GM12865 (cell line): Measurements from ENCODE around the gene CRY1.
"Not testable (repeated sequence)": the region's sequence is repeated elsewhere in the genome, so short reads cannot be mapped to it uniquely, and the experiment has no call there.

ENCODE experiments used
- DNase-seq: peaks from one replicate; pipeline ENCODE4 v3.0.0; 2010; ENCODE audit warnings: low read depth
- H3K4me3 ChIP-seq: 2 replicates; pipeline ENCODE4 v1.5.1; 2011; ENCODE audit warnings: mild to moderate bottlenecking, low read depth, low read length, control low read depth
- TF ChIP-seq, protein P1 (sequence below): IDR thresholded peaks from 2 replicates; pipeline ENCODE4 v1.5.1; 2011; ENCODE audit warnings: low read length, control low read depth, low read depth, inconsistent platforms; ENCODE audit not compliant: insufficient read depth; ENCODE audit errors: missing control alignments

The CRY1 gene

DNA sequence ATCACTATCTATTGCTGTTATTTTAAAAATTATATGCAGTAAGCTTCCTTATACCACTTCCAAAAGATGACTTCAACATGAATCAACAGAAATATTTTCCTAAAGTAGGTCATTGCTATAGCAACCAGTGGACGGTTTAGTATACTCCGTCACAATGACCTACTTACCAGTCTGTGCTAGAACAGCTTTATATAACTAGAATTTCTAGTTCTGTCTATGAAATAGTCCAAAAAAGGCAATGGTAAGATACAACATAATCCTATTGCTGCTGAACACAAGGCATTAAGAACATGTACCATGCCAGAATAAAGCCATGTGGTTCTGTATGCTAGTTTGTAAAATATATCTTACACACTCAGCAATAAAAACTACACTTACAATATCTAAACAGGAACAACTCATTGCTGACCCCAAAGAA lies 65.7 kb downstream of the CRY1 start:
- peak; percentile 72 for DNase-seq
- TF ChIP-seq, protein P1, sequence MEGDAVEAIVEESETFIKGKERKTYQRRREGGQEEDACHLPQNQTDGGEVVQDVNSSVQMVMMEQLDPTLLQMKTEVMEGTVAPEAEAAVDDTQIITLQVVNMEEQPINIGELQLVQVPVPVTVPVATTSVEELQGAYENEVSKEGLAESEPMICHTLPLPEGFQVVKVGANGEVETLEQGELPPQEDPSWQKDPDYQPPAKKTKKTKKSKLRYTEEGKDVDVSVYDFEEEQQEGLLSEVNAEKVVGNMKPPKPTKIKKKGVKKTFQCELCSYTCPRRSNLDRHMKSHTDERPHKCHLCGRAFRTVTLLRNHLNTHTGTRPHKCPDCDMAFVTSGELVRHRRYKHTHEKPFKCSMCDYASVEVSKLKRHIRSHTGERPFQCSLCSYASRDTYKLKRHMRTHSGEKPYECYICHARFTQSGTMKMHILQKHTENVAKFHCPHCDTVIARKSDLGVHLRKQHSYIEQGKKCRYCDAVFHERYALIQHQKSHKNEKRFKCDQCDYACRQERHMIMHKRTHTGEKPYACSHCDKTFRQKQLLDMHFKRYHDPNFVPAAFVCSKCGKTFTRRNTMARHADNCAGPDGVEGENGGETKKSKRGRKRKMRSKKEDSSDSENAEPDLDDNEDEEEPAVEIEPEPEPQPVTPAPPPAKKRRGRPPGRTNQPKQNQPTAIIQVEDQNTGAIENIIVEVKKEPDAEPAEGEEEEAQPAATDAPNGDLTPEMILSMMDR: no peak
- H3K4me3 ChIP-seq: no peak overlapping the region

DNA sequence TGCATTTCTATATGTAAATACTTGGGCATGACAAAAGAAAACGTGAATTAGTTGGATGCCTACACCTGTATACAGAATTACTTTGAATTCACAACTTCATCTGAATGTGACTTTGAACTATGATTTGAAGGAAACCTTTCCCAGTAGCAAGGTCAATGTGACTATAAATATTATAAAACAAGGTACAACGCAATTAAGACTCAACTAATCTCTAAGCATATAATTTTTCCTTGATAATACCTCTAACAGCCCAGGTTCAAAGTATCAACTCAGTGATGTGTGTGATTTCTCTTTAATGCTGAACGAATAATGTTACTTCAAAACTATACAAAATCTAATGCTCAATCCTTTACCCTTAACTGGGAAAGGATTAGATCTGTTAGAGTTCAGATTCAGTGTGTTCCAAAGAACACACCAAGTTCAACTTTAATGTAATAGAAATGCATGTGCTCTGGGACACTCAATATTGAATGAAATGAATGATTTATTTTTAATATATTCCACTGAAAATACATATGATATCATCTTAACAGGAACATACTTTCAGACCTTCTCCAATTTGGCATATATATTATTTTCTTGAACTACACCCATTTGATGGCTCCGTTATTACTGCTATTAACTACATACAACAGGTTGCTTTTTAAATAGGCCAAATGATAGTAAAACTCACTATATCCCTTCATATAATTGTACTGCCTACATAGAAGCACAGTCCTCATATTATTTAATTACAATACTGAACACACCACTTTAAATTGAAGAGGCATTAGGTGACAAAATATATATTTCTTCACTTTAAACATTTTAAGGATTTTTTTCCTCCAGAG lies 66.3 kb downstream of the CRY1 start:
- no peak overlapping the region for H3K4me3 ChIP-seq
- no peak for DNase-seq
- TF ChIP-seq, protein P1: no peak

DNA sequence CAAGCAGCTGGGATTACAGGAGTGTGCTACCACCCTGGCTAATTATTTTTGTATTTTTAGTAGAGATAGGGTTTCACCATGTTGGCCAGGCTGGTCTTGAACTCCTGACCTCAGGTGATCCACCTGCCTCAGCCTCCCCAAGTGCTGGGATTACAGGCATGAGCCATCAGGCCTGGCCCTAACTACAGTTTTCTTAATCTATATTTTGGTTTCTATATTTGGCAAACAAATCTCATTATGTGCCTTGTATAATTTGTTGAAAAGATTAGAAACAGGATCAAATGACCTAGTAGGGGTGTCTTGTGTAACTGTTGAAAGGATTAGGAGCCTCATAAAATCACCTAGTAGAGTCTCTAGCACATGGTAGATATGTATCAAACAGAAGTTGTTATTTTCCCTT lies 67.0 kb downstream of the CRY1 start:
- not testable (repeated sequence) for H3K4me3 ChIP-seq, DNase-seq

DNA sequence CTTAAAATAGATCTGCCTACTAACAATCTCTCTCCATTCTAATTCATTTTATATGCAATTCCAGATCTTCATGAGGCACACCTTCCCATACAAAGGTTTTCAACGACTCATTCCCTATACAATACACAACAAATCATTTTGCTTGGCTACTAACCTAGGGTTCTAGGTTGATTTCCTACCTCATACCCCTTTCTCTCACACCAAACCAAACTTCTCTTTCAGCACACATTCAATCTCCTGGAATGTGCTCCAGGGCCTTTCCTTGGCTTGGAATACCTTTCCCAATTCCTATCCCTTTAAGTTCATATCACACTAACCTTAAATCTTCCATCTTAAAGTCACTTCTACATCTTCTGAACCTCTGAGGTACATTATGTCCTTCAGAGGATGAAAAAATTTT lies 67.7 kb downstream of the CRY1 start:
- TF ChIP-seq, protein P1: no peak
- DNase-seq: no peak
- H3K4me3 ChIP-seq: no peak overlapping the region

DNA sequence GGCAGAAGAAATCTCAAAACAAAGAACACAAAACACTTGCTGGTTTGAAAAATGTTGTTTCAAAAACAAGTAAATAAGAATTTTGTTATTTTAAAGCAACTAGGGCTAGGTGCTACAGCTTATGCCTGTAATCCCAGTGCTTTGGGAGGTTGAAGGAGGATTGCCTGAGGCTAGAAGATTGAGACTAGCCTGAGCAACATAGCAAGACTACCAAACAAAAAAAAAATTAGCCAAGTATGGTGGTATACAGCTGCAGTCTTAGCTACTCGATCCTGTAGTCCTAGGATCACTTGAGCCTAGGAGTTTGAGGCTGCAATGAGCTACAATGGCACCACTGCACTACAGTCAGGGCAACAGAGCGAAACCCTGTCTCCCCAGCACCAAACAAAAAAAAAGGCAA lies 73.8 kb downstream of the CRY1 start:
- DNase-seq: no peak
- H3K4me3 ChIP-seq: no peak overlapping the region
- TF ChIP-seq, protein P1: no peak

DNA sequence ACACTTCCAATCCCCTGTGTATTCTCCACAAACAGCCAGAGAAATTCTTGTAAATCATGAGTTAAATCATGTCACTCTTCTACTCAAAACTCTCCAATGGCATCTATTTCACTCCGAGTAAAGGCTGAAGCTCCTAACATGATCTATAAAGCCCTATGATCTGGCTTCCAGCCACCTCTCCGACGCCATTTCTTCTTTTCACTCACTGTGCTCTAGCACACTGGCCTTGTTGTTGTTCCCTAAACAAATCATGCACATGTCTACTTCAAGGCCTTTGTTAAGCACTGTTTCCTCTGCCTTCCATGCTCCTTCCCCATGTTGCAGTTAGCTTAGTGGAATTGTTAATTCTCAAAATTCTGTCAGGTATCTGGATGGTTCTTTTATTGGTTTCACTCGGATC lies 76.3 kb downstream of the CRY1 start:
- TF ChIP-seq, protein P1: no peak
- H3K4me3 ChIP-seq: no peak overlapping the region
- DNase-seq: no peak

DNA sequence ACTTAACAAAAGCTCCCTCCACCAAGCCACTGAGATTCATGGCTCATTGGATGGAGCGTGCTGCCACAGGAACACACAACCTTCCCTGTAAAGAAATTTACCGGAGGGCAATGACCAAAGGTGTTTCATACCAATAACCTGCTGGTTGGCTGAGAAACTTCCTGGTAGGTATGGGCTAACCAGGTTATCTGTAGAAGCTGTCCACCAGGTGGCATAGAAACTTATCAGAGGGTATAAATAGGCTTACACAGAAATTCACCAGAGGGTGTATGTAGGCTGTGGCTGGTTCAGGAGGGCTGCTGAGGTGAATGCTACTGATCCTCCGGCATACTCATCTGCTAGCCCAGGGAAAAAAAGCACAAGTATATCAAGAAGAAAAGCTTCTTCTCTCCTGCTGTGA lies 79.3 kb downstream of the CRY1 start:
- H3K4me3 ChIP-seq: no peak overlapping the region
- DNase-seq: peak; percentile 35
- TF ChIP-seq, protein P1: no peak
